AG09319 (cell line): Measurements from ENCODE around the gene RNF17.

Source experiments
- DNase-seq: peaks from one replicate; pipeline ENCODE4 v3.0.0-alpha.2; 2010; ENCODE audit warnings: low read depth; ENCODE audit errors: extremely low read depth
- CTCF ChIP-seq: IDR thresholded peaks from 2 replicates; pipeline ENCODE4 v1.5.1; 2011; ENCODE audit warnings: low read depth, mild to moderate bottlenecking, inconsistent platforms, low read length, moderate library complexity

Gene RNF17

GRCh38 chr13:24861617-24862362, 97.8 kb downstream of the RNF17 start:
- TF ChIP-seq CTCF, result no peak
- DNase-seq, result no peak

GRCh38 chr13:24863748-24864540, 100.0 kb downstream of the RNF17 start:
- no peak for DNase-seq
- no peak for TF ChIP-seq CTCF

- TF ChIP-seq CTCF, result no peak
- no peak for DNase-seq
Observed at GRCh38 chr13:24864579-24864978, 100.6 kb downstream of the RNF17 start.

GRCh38 chr13:24865163-24865953, 101.4 kb downstream of the RNF17 start:
- peak; percentile 29 for TF ChIP-seq CTCF
- no peak for DNase-seq

- no peak for TF ChIP-seq CTCF
- DNase-seq, result no peak
Observed at GRCh38 chr13:24866488-24866887, 102.5 kb downstream of the RNF17 start.

GRCh38 chr13:24868874-24869273, 104.9 kb downstream of the RNF17 start:
- TF ChIP-seq CTCF, result no peak
- DNase-seq, result no peak

GRCh38 chr13:24870380-24870760, 106.4 kb downstream of the RNF17 start:
- DNase-seq, result no peak
- no peak for TF ChIP-seq CTCF
